Right cardiac atrium (tissue), 5 donors: Measurements from ENCODE around the gene ACBD5. TPM values are rescaled to one million over a fixed set of nuclear protein-coding genes. Genes with fewer than 3 reads are reported as not detected.
"Not testable (repeated sequence)": the region's sequence is repeated elsewhere in the genome, so short reads cannot be mapped to it uniquely, and the experiment has no call there.

Experiments used
- ATAC-seq, 2 donors: fragments of 200-7000 bp; cut with Tn5 transposase; one replicate each; pipeline versions ENCODE4 v1.8.0 to v1.9.1; 2020; ENCODE audit warnings: moderate library complexity in 2 of 2, mild to moderate bottlenecking in 1 of 2
- DNase-seq, 3 donors: peaks; one replicate each; pipeline ENCODE4 v3.0.0-alpha.2; 2020
- H3K27ac ChIP-seq: one replicate; pipeline ENCODE4 v1.5.1; 2013; ENCODE audit warnings: mild to moderate bottlenecking, low read length, control low read depth, moderate library complexity
- H3K27me3 ChIP-seq: one replicate; pipeline ENCODE4 v1.6.1; 2013; ENCODE audit not compliant: control insufficient read depth, insufficient read depth
- H3K4me1 ChIP-seq: one replicate; pipeline ENCODE4 v1.6.1; 2013; ENCODE audit warnings: low read length; ENCODE audit not compliant: control insufficient read depth, insufficient read depth
- H3K4me3 ChIP-seq: one replicate; pipeline ENCODE4 v1.5.1; 2013; ENCODE audit warnings: low read length, control low read depth
- H3K9me3 ChIP-seq: one replicate; pipeline ENCODE4 v1.6.1; 2013; ENCODE audit warnings: low read length; ENCODE audit not compliant: control insufficient read depth
- WGBS: extraction: QIAGEN DNeasy Blood & Tissue Kit; methylation state at CpG from one replicate; pipeline ENCODE4 v1.1.7; 2013; 5-methylcytosine and 5-hydroxymethylcytosine counted together
- intact Hi-C, 4 donors: fragments of 100-400 bp; cut with DNase I; formaldehyde crosslinking; loops; one replicate each; pipeline versions ENCODE4 v1.11.0 to v1.14.0; 2022 to 2023
- long read RNA-seq, 4 donors: library from polyadenylated mRNA; unstranded; transcript quantifications; one replicate each; pipeline ENCODE4 v2.0.0, GENCODE V29; 2020 to 2021
- polyA plus RNA-seq: library from polyadenylated mRNA; stranded (reverse); fragments of 200-250 nt; gene quantifications from one replicate; pipeline ENCODE4 v1.2.3, GENCODE V29; 2013
- total RNA-seq, 4 donors: library from RNA; stranded (reverse); fragmentation: NEBNext Ultra II Directional; extraction: Animal tissue kit (Norgen Biotek cat#: 25700); gene quantifications; one replicate each; pipeline ENCODE4 v1.2.1, GENCODE V29; 2021
- donor health status: healthy with polysubstance abuse.
- donor health status: DM: no; HTN: yes; CAD: no.
- donor health status: DM: no; HTN: no; CAD: no.
- donor health status: DM: no; HTN: yes; CAD: no; lungs with severe emphysema.
- donor health status: DM: yes; HTN: yes; CAD: no.

The ACBD5 gene, protein sequence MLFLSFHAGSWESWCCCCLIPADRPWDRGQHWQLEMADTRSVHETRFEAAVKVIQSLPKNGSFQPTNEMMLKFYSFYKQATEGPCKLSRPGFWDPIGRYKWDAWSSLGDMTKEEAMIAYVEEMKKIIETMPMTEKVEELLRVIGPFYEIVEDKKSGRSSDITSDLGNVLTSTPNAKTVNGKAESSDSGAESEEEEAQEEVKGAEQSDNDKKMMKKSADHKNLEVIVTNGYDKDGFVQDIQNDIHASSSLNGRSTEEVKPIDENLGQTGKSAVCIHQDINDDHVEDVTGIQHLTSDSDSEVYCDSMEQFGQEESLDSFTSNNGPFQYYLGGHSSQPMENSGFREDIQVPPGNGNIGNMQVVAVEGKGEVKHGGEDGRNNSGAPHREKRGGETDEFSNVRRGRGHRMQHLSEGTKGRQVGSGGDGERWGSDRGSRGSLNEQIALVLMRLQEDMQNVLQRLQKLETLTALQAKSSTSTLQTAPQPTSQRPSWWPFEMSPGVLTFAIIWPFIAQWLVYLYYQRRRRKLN
- total RNA-seq (10 to 100 TPM; 36.7 to 44.8 (median 38.1) TPM), polyA plus RNA-seq (16.8 TPM)
- long read RNA-seq, donor 1, full-length matches to known transcripts = 83 of 133 reads
- long read RNA-seq, donor 1, partial matches to known transcripts = 17 of 133 reads
- long read RNA-seq, donor 1, other reads (novel, unspliced or antisense) = 33 of 133 reads
- long read RNA-seq, donor 2, full-length matches to known transcripts = 25 of 40 reads
- long read RNA-seq, donor 2, partial matches to known transcripts = 7 of 40 reads
- long read RNA-seq, donor 2, other reads (novel, unspliced or antisense) = 8 of 40 reads
- long read RNA-seq, donor 3, full-length matches to known transcripts = 127 of 213 reads
- long read RNA-seq, donor 3, partial matches to known transcripts = 47 of 213 reads
- long read RNA-seq, donor 3, other reads (novel, unspliced or antisense) = 39 of 213 reads
- long read RNA-seq, donor 4, full-length matches to known transcripts = 38 of 50 reads
- long read RNA-seq, donor 4, partial matches to known transcripts = 3 of 50 reads
- long read RNA-seq, donor 4, other reads (novel, unspliced or antisense) = 9 of 50 reads

DNA sequence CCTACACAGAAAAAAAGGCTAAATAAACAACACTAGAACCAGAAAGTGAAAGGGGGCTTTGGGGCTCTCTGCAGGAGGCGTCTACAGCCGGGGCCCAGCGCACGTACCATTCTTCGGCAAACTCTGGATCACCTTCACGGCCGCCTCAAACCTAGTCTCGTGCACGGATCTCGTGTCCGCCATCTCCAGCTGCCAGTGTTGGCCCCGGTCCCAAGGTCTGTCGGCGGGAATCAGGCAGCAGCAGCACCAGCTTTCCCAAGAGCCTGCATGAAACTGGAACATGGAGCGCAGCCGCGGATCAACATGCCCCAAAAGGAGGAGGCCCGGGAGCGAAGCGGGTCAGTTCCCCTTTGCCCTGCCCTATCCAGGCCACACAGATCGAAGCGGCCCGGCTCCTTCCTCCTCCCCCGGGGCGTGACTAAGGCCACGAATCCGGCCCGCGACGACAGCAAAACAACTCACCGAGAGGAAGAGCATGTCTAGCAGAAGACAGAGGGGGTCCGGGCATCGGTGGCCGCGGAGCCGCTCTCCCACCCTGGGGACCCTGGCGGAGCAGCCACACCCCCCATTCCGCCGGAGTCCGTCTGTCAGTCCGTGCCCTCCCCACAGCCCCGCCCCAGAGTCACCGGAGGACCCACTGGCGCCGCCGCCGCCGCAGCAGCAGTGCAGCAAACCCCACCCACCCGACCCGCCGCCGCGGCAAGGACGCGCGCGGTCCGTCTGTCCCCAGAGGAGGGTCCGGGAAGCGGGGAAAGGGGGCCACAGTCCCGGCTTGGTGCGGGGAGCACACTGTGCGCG is at the start of gene ACBD5:
Gene ACBD5, minus strand, starts transcription at position 586 of the 798 bp plus-strand sequence. Its CDS starts 109 bp downstream, at position 477.
- WGBS = under 1% methylated on average over 64 of the region's 64 CpGs
- intact Hi-C loops = no loop called here

DNA sequence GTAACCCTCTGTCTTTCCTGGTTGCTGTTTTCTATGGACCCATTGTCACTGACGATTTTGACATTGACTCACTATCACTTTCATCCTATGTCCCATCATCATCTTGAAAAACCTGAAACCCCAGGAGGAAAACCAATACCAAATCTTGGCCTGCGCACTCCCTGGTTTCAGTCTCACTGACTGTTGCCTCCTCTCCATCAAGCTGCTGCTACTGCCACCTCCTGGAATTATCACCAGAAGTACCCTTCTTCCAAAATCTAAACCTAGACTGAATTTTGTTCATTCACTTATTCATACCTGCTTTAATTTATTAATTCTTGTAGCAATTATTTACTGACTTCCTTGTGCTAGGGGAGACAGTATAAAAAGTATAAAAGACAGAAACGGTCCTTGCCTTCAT is 44.5 kb upstream of the ACBD5 start:
- no peak overlapping the region for H3K4me3 ChIP-seq
- ATAC-seq (no peak), DNase-seq (no peak)
- no peaks in the 10 kb centered on the region for H3K9me3 ChIP-seq
- WGBS = 55% methylated on average over 3 of the region's 3 CpGs
- no peaks in the 10 kb centered on the region for H3K27me3 ChIP-seq
- no peak overlapping the region for H3K27ac ChIP-seq
- H3K4me1 ChIP-seq = no peaks in the 10 kb centered on the region
- intact Hi-C loops = no loop called here

More for the DNA sequence above, at the start of gene ACBD5:
- peak within 1 kb of the TSS; percentile 69 for H3K4me3 ChIP-seq
- no peaks in the 10 kb centered on the region for H3K27me3 ChIP-seq
- ATAC-seq (peak; percentile 84 to 86), DNase-seq (peak; percentile 92 to 96 (median 95))
- H3K4me1 ChIP-seq = peaks cover 4% of the 10 kb centered on the region
- peak within 1 kb of the TSS; percentile 99 for H3K27ac ChIP-seq
- no peaks in the 10 kb centered on the region for H3K9me3 ChIP-seq

DNA sequence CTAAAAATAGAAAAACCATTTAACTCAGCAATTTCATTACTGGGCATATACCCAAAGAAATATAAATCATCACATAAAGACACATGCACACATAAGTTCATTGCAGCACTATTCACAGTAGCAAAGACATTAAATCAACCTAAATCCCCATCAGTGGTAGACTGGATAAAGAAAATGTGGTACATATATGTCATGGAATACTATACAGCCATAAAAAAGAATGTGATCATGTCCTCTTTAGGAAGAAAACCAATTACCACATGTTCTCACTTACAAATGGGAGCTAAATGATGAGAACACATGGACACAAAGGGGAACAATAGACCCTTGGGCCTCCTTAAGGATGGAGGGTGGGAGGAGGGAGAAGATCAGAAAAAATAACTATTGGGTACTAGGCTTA is 36.0 kb upstream of the ACBD5 start:
- Histone ChIP-seq H3K4me3 (no peak overlapping the region), H3K9me3 (no peaks in the 10 kb centered on the region), H3K27me3 (no peaks in the 10 kb centered on the region), H3K27ac (no peak overlapping the region), H3K4me1 (no peaks in the 10 kb centered on the region)
- intact Hi-C loops = no loop called here
- no peak for ATAC-seq
- no peak for DNase-seq

DNA sequence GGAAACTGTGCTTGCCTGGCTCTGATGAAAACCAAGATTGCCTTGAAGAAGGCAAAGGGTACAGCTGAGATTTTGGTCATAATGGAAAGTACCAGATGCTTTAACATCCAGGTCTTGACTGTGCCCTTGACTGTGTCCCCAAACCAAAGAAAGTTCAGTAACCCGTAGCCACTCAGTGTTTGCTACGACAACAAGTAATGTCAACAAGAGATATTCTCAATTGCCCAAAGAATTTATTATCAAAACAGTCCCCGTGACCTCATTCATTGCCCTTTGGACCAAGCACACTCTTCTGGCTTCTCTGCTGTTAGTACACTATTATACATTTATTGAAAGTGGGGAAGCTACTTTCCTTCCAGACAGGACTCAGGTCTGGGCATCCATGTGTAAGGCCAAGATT is 25.4 kb upstream of the ACBD5 start:
- H3K4me3 ChIP-seq, H3K9me3 ChIP-seq, H3K27me3 ChIP-seq, intact Hi-C loops, H3K27ac ChIP-seq, H3K4me1 ChIP-seq, DNase-seq, ATAC-seq: not testable (repeated sequence)
- 75% methylated on average over 3 of the region's 3 CpGs for WGBS

DNA sequence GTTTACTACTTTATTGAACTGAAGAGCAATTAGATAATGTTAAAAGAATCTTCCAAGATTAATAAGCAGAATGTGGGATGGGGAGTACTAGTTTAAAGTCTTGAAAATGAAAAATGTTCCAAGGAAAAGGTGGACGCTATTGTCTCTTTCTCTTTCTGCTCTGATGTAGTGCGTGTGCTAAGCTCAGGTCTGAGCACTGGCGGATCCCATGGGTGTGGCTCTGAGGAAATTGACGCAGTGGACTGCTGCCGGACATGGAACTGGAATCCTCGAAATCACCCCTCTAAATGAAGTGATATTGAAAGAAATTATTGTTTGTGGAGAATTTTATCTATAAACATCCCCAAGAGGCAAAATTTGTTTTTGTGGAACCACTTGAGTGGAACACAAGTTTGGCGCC is 22.2 kb upstream of the ACBD5 start:
- WGBS = 74% methylated on average over 7 of the region's 7 CpGs
- H3K4me3 ChIP-seq, intact Hi-C loops, DNase-seq, H3K27ac ChIP-seq, H3K27me3 ChIP-seq, H3K4me1 ChIP-seq, ATAC-seq, H3K9me3 ChIP-seq: not testable (repeated sequence)

DNA sequence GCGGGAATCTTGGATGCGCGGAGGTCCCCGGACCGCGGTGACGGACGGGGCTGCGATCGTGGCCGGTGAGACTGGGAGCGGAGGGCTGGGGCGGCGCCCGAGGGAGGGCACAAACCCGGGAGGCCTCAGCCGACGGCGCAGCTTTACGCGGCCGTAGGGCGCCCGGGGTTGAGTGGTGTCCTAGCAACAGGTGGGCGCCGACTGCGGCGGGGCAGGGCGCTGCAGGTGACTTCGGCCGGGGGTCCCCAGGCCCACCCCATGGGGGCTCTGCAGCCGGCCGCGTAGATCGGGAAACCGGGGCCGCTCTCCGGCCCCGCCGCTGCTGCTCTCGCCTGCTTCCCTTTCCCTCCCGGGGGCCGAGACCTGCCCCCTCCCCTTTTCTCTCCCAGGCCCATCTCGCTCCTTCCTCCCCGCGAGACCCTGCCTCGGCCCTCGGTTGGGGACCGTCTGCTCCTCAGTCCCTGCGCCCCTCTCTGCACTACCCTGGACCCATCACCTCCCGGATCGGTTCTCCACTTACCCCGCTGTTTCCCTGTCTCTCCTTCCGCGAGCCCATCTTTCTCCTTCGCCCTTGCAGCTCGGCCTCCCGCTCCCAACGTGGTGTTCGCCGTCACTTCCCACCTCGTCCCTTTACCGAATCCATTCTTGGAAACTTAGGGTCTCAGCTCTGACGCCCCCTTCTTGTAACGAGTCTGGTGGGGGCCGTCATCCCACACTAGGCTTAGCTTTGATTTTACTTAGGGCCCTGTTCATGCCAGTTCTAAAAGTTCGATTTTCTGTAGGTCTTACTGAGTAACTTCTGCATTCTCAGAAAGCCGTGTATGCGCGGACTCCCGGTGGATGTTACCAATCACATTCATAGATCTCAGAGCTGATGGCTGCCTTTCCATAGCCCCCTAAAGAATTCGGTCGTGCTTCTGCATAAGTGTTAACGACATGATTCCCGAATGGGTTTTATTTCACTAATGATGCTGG is 18.5 kb upstream of the ACBD5 start:
- ATAC-seq = peak; percentile 74 to 86
- Histone ChIP-seq H3K4me1 (no peaks in the 10 kb centered on the region), H3K4me3 (peak overlapping the region; percentile 50), H3K27ac (no peak overlapping the region), H3K27me3 (no peaks in the 10 kb centered on the region), H3K9me3 (no peaks in the 10 kb centered on the region)
- intact Hi-C loops = no loop called here
- 6% methylated on average over 75 of the region's 75 CpGs for WGBS
- peak in 1 of 3 donors; percentile 67 for DNase-seq

DNA sequence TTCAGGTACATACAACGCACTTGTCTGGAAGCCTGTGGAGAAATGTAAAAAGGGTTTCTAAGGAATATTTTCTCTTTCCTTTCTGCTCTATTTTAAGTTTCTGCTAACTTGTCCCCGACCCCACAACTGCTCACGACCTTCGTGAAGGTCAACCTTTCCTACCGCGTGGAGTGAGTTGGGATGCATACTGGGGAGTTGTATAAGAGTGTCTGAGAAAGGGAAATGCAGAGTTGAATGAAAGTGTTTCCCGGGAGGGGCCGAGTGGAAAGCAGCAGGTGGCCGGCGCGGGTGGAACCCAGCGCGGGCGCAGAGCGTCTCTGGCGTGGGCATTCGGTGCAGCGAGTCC is 17.9 kb upstream of the ACBD5 start:
- H3K27ac ChIP-seq = no peak overlapping the region
- 5% methylated on average over 18 of the region's 18 CpGs for WGBS
- ATAC-seq (peak in 1 of 2 donors; percentile 38), DNase-seq (no peak)
- H3K4me1 ChIP-seq = no peaks in the 10 kb centered on the region
- intact Hi-C loops = no loop called here
- H3K4me3 ChIP-seq = peak overlapping the region; percentile 50
- H3K27me3 ChIP-seq = no peaks in the 10 kb centered on the region
- no peaks in the 10 kb centered on the region for H3K9me3 ChIP-seq

DNA sequence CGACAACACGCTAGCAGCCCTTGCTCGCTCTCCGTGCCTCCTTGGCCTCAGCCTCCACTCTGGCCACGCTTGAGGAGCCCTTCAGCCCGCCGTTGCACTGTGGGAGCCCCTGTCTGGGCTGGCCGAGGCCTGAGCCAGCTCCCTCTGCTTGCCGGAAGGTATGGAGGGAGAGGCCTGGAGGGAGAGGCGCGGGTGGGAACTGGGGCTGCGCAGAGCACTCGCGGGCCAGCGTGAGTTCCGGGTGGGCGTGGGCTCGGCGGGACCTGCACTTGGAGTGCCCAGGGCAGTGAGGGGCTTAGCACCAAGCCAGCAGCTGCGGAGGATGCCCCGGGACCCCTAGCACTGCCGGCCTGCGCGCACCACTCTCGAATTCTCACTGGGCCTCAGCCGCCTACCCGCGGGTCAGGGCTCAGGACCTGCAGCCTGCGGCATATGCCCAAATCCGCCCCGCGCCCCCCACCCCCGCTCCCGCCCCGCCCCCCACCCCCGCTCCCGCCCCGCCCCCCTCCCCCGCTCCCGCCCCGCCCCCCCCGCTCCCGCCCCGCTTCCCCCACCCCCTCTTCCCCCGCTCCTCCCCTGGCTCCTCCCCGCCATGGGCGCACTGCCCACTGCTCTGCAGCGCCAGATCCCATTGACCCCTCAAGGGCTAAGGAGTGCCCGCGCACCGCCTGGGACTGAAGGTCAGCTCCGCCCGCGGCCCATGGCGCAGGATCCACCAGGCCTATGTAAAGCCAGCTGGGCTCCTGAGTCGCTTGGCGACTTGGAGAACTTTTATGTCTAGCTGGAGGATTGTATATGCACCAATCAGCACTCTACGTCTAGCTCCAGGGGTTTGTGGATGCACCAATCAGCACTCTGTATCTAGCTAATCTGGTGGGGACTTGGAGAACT is 15.9 kb upstream of the ACBD5 start:
- Histone ChIP-seq H3K9me3 (no peaks in the 10 kb centered on the region), H3K4me1 (no peaks in the 10 kb centered on the region), H3K27me3 (no peaks in the 10 kb centered on the region), H3K4me3 (no peak overlapping the region), H3K27ac (no peak overlapping the region)
- 96% methylated on average over 44 of the region's 58 CpGs for WGBS
- intact Hi-C loops = no loop called here
- peak in 1 of 3 donors; percentile 54 for DNase-seq
- no peak for ATAC-seq

DNA sequence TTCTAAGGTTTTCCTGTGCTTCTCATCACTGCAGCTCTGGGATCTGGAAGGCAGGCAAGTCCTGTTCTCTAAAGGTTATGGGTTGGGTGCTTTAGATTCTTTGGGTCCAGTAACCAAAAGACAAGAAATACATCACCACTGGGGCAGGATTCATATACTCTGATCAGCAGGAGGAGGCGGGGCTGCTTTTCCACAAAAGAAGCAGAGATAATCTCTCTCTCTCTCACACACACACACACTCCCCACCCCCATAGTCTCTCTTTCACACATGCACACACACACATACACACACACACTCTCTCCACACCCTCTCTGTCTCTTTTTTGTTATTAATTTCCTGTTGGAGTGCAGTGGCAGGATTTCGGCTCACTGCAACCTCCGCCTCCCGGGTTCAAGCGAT is 13.0 kb upstream of the ACBD5 start:
- DNase-seq (no peak), ATAC-seq (no peak)
- H3K27me3 ChIP-seq = no peaks in the 10 kb centered on the region
- no peak overlapping the region for H3K27ac ChIP-seq
- intact Hi-C loops = no loop called here
- H3K4me1 ChIP-seq = no peaks in the 10 kb centered on the region
- H3K9me3 ChIP-seq = no peaks in the 10 kb centered on the region
- WGBS = 88% methylated on average over 5 of the region's 5 CpGs
- no peak overlapping the region for H3K4me3 ChIP-seq
